Liver (tissue), 3 donors: Measurements from ENCODE around the gene NUDT2.
"Not testable (repeated sequence)": the region's sequence is repeated elsewhere in the genome, so short reads cannot be mapped to it uniquely, and the experiment has no call there.

ENCODE experiments used
- EGR1 ChIP-seq, 2 donors: IDR thresholded peaks; 2 replicates each; pipeline ENCODE4 v1.6.1; 2016 to 2018; ENCODE audit warnings: antibody characterized with exemption in 2 of 2, low read depth in 2 of 2
- JUND ChIP-seq, 2 donors: IDR thresholded peaks; 2 replicates each; pipeline ENCODE4 v1.6.1; 2016; ENCODE audit warnings: antibody characterized with exemption in 2 of 2
- RAD21 ChIP-seq, 2 donors: IDR thresholded peaks; 2 replicates each; pipeline ENCODE4 v1.6.1; 2016; ENCODE audit warnings: antibody characterized with exemption in 2 of 2, mild to moderate bottlenecking in 2 of 2
- RXRA ChIP-seq, 2 donors: IDR thresholded peaks; 2 replicates each; pipeline ENCODE4 v1.6.1; 2017 to 2018; ENCODE audit warnings: antibody characterized with exemption in 2 of 2, mild to moderate bottlenecking in 1 of 2
- SP1 ChIP-seq: IDR thresholded peaks from 2 replicates; pipeline ENCODE4 v1.6.1; 2018; ENCODE audit warnings: antibody characterized with exemption, mild to moderate bottlenecking
- TAF1 ChIP-seq: conservative IDR thresholded peaks from 2 replicates; pipeline ENCODE4 v1.6.1; 2016; ENCODE audit warnings: antibody characterized with exemption, mild to moderate bottlenecking
- TF ChIP-seq, protein P1 (sequence below): fragments of 150-350 bp; IDR thresholded peaks from 2 replicates; pipeline ENCODE4 v1.5.1; 2017; ENCODE audit warnings: improper control_type of control experiment, low read depth, low read length; ENCODE audit not compliant: missing input control
- TF ChIP-seq, protein P2 (sequence below): IDR thresholded peaks from 2 replicates; pipeline ENCODE4 v1.6.1; 2016; ENCODE audit warnings: antibody characterized with exemption
- TF ChIP-seq, protein P3 (sequence below): IDR thresholded peaks from 2 replicates; pipeline ENCODE4 v1.6.1; 2016; ENCODE audit warnings: antibody characterized with exemption
- TF ChIP-seq, protein P4 (sequence below): IDR thresholded peaks from 2 replicates; pipeline ENCODE4 v1.6.1; 2016; ENCODE audit warnings: antibody characterized with exemption, mild to moderate bottlenecking
- donor health status: healthy.
- donor health status: healthy.

DNA sequence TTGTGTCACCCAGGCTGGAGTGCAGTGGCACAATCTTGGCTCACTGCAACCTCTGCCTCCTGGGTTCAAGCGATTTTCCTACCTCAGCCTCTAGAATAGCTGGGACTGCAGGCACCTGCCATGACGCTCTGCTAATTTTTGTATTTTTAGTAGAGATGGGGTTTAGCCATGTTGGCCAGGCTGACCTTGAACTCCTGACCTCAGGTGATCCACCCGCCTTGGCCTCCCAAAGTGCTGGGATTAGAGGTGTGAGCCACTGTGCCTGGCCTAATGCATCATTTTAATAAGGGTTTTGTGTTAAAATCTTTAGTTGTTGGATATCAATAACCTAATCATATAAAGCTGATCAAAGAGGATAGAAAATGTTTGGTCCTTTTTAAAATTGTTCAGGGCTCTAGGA, 21.1 kb upstream of the NUDT2 start:
- TF ChIP-seq EGR1 (IDR thresholded peaks at IDR 0.05; ENCODE audit: low read depth in 2 of 2); RXRA (IDR thresholded peaks at IDR 0.05); TAF1; RAD21 (IDR thresholded peaks at IDR 0.05); JUND (IDR thresholded peaks at IDR 0.05); SP1: not testable (repeated sequence)
- TF ChIP-seq, protein P1, sequence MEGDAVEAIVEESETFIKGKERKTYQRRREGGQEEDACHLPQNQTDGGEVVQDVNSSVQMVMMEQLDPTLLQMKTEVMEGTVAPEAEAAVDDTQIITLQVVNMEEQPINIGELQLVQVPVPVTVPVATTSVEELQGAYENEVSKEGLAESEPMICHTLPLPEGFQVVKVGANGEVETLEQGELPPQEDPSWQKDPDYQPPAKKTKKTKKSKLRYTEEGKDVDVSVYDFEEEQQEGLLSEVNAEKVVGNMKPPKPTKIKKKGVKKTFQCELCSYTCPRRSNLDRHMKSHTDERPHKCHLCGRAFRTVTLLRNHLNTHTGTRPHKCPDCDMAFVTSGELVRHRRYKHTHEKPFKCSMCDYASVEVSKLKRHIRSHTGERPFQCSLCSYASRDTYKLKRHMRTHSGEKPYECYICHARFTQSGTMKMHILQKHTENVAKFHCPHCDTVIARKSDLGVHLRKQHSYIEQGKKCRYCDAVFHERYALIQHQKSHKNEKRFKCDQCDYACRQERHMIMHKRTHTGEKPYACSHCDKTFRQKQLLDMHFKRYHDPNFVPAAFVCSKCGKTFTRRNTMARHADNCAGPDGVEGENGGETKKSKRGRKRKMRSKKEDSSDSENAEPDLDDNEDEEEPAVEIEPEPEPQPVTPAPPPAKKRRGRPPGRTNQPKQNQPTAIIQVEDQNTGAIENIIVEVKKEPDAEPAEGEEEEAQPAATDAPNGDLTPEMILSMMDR, result not testable (repeated sequence)
- TF ChIP-seq, protein P2, sequence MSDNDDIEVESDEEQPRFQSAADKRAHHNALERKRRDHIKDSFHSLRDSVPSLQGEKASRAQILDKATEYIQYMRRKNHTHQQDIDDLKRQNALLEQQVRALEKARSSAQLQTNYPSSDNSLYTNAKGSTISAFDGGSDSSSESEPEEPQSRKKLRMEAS, result not testable (repeated sequence)
- TF ChIP-seq, protein P3, sequence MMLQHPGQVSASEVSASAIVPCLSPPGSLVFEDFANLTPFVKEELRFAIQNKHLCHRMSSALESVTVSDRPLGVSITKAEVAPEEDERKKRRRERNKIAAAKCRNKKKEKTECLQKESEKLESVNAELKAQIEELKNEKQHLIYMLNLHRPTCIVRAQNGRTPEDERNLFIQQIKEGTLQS, result not testable (repeated sequence)
- TF ChIP-seq, protein P4, sequence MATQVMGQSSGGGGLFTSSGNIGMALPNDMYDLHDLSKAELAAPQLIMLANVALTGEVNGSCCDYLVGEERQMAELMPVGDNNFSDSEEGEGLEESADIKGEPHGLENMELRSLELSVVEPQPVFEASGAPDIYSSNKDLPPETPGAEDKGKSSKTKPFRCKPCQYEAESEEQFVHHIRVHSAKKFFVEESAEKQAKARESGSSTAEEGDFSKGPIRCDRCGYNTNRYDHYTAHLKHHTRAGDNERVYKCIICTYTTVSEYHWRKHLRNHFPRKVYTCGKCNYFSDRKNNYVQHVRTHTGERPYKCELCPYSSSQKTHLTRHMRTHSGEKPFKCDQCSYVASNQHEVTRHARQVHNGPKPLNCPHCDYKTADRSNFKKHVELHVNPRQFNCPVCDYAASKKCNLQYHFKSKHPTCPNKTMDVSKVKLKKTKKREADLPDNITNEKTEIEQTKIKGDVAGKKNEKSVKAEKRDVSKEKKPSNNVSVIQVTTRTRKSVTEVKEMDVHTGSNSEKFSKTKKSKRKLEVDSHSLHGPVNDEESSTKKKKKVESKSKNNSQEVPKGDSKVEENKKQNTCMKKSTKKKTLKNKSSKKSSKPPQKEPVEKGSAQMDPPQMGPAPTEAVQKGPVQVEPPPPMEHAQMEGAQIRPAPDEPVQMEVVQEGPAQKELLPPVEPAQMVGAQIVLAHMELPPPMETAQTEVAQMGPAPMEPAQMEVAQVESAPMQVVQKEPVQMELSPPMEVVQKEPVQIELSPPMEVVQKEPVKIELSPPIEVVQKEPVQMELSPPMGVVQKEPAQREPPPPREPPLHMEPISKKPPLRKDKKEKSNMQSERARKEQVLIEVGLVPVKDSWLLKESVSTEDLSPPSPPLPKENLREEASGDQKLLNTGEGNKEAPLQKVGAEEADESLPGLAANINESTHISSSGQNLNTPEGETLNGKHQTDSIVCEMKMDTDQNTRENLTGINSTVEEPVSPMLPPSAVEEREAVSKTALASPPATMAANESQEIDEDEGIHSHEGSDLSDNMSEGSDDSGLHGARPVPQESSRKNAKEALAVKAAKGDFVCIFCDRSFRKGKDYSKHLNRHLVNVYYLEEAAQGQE, result not testable (repeated sequence)
